ENCODE results near the gene TPCN1.

Gene TPCN1

DNA sequence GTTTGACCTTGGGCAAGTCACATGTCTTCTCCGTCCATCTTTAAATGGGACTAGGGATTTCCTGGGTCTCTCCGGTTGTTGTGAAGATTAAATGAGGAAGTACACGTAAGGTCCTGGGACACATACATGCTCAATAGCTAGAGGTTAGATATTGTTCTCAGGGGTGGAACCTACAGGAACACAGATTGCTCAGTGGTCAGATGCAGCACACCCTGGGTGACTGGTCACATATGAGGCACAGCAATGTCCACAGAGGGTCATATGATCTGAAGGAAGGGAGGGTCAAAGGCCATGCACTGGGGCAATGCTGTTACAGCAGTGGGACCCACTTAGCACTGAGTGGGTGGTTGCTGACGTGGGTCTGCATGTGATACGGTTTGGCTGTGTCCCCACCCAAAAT lies 125.1 kb downstream of the TPCN1 start:
- no peak for DNase-seq

DNA sequence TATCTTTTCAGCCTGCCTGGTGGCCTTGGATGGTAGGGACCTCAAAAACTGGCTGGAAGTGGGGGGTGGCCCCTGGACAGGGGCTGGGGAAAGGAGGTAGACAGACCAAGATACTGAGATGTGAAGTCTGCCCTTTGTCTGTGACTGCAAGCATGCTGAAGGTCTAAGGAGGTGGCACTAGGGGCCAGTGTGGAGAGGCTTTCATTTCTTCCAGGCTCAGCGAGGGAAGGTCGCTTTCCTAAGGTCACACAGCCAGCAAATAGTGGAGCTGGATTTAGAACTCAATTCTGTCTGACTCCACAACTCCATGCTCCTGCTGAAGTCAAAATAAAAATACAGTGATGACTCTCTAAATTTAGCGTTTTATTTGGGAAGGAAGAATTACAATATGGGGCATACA lies 125.8 kb downstream of the TPCN1 start:
- DNase-seq = no peak

DNA sequence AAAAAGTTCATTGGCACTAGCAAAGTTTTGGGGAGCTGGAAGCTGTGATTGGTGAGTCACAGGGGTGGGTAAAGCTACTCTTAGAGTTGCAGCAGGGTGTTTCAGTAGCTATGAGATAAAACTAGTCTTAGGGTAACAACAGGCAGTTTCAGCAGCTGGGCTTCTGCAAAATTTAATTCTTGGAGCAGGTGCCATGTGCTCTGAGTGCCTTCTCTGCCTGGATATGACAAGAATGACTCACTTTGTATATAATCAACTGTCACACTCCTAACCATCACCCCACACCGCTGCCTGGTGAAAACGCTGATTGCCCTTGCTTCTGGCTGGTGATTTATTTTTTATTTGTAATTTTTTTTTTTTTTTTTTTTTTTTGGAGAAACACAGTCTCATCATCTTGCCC lies 126.6 kb downstream of the TPCN1 start:
- no peak for DNase-seq
